Astrocyte (in vitro differentiated cells and primary cell): ENCODE data around the gene HHLA2. TPM values are rescaled to one million over a fixed set of nuclear protein-coding genes. Genes with fewer than 3 reads are reported as not detected.

ENCODE experiments used
- DNase-seq: peaks from one replicate; pipeline ENCODE4 v3.0.0-alpha.2; 2010; ENCODE audit warnings: low read depth
- FAIRE-seq: peaks from 2 replicates; lab custom pipeline; 2011; peaks lifted over from hg19 to GRCh38; lab: Jason Lieb, UNC
- H2AFZ ChIP-seq: 2 replicates; pipeline ENCODE4 v1.6.0; 2012; ENCODE audit warnings: low read depth, low read length, inconsistent platforms
- H3K27ac ChIP-seq: 2 replicates; pipeline ENCODE4 v1.5.1; 2011; ENCODE audit warnings: low read depth, low read length, inconsistent platforms
- H3K27me3 ChIP-seq: 2 replicates; pipeline ENCODE4 v1.6.0; 2011; ENCODE audit warnings: low read length, inconsistent platforms; ENCODE audit not compliant: insufficient read depth
- H3K36me3 ChIP-seq: 2 replicates; pipeline ENCODE4 v1.5.1; 2011; ENCODE audit warnings: low read length, inconsistent platforms; ENCODE audit not compliant: insufficient read depth
- H3K4me1 ChIP-seq: 2 replicates; pipeline ENCODE4 v1.5.1; 2011; ENCODE audit warnings: low read length, inconsistent platforms; ENCODE audit not compliant: insufficient read depth
- H3K4me2 ChIP-seq: 2 replicates; pipeline ENCODE4 v1.6.0; 2012; ENCODE audit warnings: low read length, inconsistent platforms
- H3K4me3 ChIP-seq: 2 replicates; pipeline ENCODE4 v1.5.1; 2011; ENCODE audit warnings: low read depth, mild to moderate bottlenecking, low read length, inconsistent platforms; ENCODE audit not compliant: insufficient read depth
- H3K79me2 ChIP-seq: 2 replicates; pipeline ENCODE4 v1.6.0; 2012; ENCODE audit warnings: mild to moderate bottlenecking, low read length, inconsistent platforms; ENCODE audit not compliant: insufficient read depth
- H3K9ac ChIP-seq: 2 replicates; pipeline ENCODE4 v1.6.0; 2012; ENCODE audit warnings: mild to moderate bottlenecking, low read length, inconsistent platforms
- H3K9me3 ChIP-seq: 2 replicates; pipeline ENCODE4 v1.5.1; 2012; ENCODE audit warnings: low read depth, mild to moderate bottlenecking, low read length, inconsistent platforms; ENCODE audit not compliant: insufficient read depth
- H4K20me1 ChIP-seq: 2 replicates; pipeline ENCODE4 v1.6.0; 2012; ENCODE audit warnings: low read length, inconsistent platforms; ENCODE audit not compliant: insufficient read depth
- H3K27ac Mint-ChIP-seq: one replicate; pipeline ENCODE4 v1.8.0; 2021; ENCODE audit warnings: mild to moderate bottlenecking, mixed read lengths; ENCODE audit not compliant: unreplicated experiment
- H3K27me3 Mint-ChIP-seq: one replicate; pipeline ENCODE4 v1.8.0; 2021; ENCODE audit warnings: low read depth, mixed read lengths; ENCODE audit not compliant: unreplicated experiment
- H3K36me3 Mint-ChIP-seq: one replicate; pipeline ENCODE4 v1.8.0; 2021; ENCODE audit warnings: low read depth, mixed read lengths; ENCODE audit not compliant: unreplicated experiment
- H3K4me1 Mint-ChIP-seq: one replicate; pipeline ENCODE4 v1.8.0; 2021; ENCODE audit warnings: low read depth, mixed read lengths; ENCODE audit not compliant: unreplicated experiment
- H3K4me3 Mint-ChIP-seq: one replicate; pipeline ENCODE4 v1.8.0; 2021; ENCODE audit warnings: mild to moderate bottlenecking, moderate library complexity, mixed read lengths; ENCODE audit not compliant: unreplicated experiment
- H3K9me3 Mint-ChIP-seq: one replicate; pipeline ENCODE4 v1.8.0; 2021; ENCODE audit warnings: mild to moderate bottlenecking, mixed read lengths; ENCODE audit not compliant: unreplicated experiment
- EZH2 ChIP-seq: IDR thresholded peaks from 2 replicates; pipeline ENCODE4 v1.6.1; 2012; ENCODE audit warnings: mild to moderate bottlenecking, low read length, inconsistent platforms; ENCODE audit not compliant: insufficient read depth
- total RNA-seq: library from RNA; stranded (reverse); gene quantifications from 2 replicates; pipeline ENCODE4 v1.2.1, GENCODE V29; 2021
- TF ChIP-seq, protein P1 (sequence below): IDR thresholded peaks from 2 replicates; pipeline ENCODE4 v1.5.1; 2011; ENCODE audit warnings: low read depth, mild to moderate bottlenecking, inconsistent platforms, low read length, moderate library complexity; ENCODE audit not compliant: insufficient read depth

HHLA2 gene
- total RNA-seq, 1 donor from 2014 or later: not detected

DNA sequence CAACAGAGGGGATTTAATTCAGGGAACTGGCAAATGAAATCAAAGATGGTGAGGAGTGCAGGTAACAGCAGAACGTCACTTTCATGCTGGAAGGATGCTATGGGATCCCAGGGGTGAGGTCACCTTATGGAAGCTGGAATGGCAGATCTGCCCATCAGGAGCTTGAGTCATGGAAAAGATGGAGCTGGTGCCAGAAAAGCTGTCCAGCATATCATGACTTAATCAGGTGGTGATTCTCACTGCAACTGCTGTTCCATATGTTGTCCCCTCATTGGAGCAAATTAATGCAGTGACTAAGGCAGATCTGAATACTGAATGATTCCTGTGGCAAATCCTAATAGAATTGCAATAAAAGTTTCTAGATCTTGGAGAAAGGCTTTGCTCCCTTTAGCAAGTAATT, 38.4 kb downstream of the HHLA2 start:
- Mint-ChIP-seq H3K4me1 (no peaks in the 10 kb centered on the region), H3K27ac (no peak overlapping the region), H3K4me3 (no peak overlapping the region), H3K36me3 (no peaks in the 10 kb centered on the region), H3K27me3 (no peaks in the 10 kb centered on the region), H3K9me3 (no peaks in the 10 kb centered on the region)
- H3K9me3 ChIP-seq: no peaks in the 10 kb centered on the region
- no peak overlapping the region for H3K27ac ChIP-seq
- H2AFZ ChIP-seq: no peak overlapping the region
- no peaks in the 10 kb centered on the region for H3K27me3 ChIP-seq
- no peak overlapping the region for H3K4me3 ChIP-seq
- H3K36me3 ChIP-seq: no peaks in the 10 kb centered on the region
- DNase-seq (peak; percentile 53), FAIRE-seq (no peak)
- H4K20me1 ChIP-seq: no peaks in the 10 kb centered on the region
- H3K79me2 ChIP-seq: no peaks in the 10 kb centered on the region
- H3K4me1 ChIP-seq: no peaks in the 10 kb centered on the region
- no peak overlapping the region for H3K4me2 ChIP-seq
- H3K9ac ChIP-seq: no peak overlapping the region
- TF ChIP-seq, protein P1, sequence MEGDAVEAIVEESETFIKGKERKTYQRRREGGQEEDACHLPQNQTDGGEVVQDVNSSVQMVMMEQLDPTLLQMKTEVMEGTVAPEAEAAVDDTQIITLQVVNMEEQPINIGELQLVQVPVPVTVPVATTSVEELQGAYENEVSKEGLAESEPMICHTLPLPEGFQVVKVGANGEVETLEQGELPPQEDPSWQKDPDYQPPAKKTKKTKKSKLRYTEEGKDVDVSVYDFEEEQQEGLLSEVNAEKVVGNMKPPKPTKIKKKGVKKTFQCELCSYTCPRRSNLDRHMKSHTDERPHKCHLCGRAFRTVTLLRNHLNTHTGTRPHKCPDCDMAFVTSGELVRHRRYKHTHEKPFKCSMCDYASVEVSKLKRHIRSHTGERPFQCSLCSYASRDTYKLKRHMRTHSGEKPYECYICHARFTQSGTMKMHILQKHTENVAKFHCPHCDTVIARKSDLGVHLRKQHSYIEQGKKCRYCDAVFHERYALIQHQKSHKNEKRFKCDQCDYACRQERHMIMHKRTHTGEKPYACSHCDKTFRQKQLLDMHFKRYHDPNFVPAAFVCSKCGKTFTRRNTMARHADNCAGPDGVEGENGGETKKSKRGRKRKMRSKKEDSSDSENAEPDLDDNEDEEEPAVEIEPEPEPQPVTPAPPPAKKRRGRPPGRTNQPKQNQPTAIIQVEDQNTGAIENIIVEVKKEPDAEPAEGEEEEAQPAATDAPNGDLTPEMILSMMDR: no peak
- TF ChIP-seq EZH2: no peak

DNA sequence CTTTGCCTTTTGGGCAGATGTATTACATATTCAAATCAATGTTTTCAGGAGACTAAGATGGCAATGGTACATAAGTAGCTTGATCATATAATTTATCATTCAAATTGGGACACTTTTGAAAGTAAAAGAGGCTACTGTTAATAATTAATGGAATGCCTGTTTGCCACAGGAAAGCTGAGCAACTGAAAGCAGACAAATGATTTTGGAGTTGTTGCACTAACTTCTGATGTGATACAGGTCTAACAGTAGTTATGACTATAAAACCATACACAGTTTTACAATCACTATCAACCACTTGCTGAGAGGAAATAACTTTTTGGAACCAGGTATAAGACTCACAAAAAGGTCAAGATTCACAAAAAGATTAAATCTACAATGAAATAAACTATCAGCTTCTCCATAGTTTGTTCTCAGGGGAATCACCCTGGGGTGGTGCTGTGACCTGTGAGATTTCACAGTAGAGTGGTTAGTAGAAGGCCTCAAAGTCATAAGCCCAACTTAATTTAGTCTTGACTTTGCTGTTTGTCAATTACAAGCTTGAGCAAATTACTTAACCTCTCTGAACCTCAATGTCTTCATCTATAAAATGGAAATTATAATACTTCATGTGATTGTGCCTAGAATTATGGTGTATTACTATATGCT, 42.7 kb downstream of the HHLA2 start:
- Mint-ChIP-seq H3K27me3 (no peaks in the 10 kb centered on the region), H3K4me3 (no peak overlapping the region), H3K27ac (no peak overlapping the region), H3K9me3 (no peaks in the 10 kb centered on the region), H3K4me1 (peaks cover 1% of the 10 kb centered on the region), H3K36me3 (no peaks in the 10 kb centered on the region)
- Histone ChIP-seq H3K4me1 (no peaks in the 10 kb centered on the region), H3K36me3 (no peaks in the 10 kb centered on the region), H3K79me2 (no peaks in the 10 kb centered on the region), H4K20me1 (no peaks in the 10 kb centered on the region), H2AFZ (no peak overlapping the region), H3K4me2 (no peak overlapping the region), H3K27ac (no peak overlapping the region), H3K9me3 (no peaks in the 10 kb centered on the region), H3K9ac (no peak overlapping the region), H3K4me3 (no peak overlapping the region), H3K27me3 (no peaks in the 10 kb centered on the region)
- DNase-seq (no peak), FAIRE-seq (no peak)
- TF ChIP-seq, protein P1: no peak

DNA sequence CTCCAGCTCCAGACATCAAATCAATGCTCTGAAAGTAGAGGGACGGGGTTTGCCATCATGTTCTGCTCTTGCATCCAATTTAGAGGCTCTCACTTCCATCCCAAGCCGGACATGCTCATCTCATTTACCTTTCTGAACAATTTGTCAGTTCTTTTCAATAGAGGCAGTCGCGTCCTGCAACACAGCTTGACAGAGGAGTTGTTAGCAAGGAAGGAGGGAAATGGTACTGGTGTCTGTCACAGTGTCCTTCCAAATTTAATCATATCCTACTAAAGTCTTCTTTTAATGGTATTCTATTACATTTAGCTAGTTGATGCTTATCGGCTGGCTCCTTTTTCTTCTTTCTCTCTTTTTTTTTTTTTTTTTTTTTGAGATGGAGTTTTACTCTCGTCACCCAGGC, 45.6 kb downstream of the HHLA2 start:
- Histone ChIP-seq H3K79me2 (no peaks in the 10 kb centered on the region), H3K4me2 (no peak overlapping the region), H3K27ac (no peak overlapping the region), H3K9me3 (no peaks in the 10 kb centered on the region), H2AFZ (no peak overlapping the region), H3K9ac (no peak overlapping the region), H4K20me1 (no peaks in the 10 kb centered on the region), H3K4me1 (no peaks in the 10 kb centered on the region), H3K36me3 (no peaks in the 10 kb centered on the region), H3K27me3 (no peaks in the 10 kb centered on the region), H3K4me3 (no peak overlapping the region)
- DNase-seq: no peak
- Mint-ChIP-seq H3K27ac (no peak overlapping the region), H3K4me3 (no peak overlapping the region), H3K36me3 (no peaks in the 10 kb centered on the region), H3K4me1 (peaks cover 19% of the 10 kb centered on the region), H3K27me3 (peaks cover 2% of the 10 kb centered on the region), H3K9me3 (no peaks in the 10 kb centered on the region)
- no peak for FAIRE-seq
- TF ChIP-seq EZH2: no peak
- TF ChIP-seq, protein P1: no peak
